ENCODE results near the gene ADAMTS17. TPM values are rescaled to one million over a fixed set of nuclear protein-coding genes. Genes with fewer than 3 reads are reported as not detected.
"Not testable (repeated sequence)": the region's sequence is repeated elsewhere in the genome, so short reads cannot be mapped to it uniquely, and the experiment has no call there.

ADAMTS17 gene
- total RNA-seq, 1 experiment from 2014 or later = 3.2 TPM

DNA sequence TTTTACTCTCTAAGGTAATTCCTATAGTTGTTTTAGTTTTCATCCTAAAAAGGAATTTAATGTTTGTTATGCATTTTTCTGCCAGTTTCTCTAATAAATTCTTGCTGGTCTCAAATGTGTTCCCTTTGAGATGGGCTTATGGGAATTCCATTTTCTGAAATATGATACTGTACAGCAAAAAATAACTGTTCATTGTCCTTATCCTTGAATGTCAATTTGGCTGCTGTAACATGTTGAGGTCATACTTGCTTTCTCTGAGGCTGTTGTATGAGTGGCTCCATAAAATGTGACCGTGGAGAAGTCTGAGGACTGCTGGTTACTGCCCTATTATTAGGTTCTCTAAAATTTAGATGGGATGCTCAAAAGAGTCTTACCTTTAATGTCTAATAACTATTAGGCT is 266.5 kb downstream of the ADAMTS17 start:
- no peaks in the 10 kb centered on the region for H3K36me3 ChIP-seq (ENCODE audit: low read depth)
- TF ChIP-seq EZH2 (IDR thresholded peaks at IDR 0.05; ENCODE audit: low read depth) = no peak
- no peak for TF ChIP-seq CTCF (conservative IDR thresholded peaks at IDR 0.05)
- peaks cover 15% of the 10 kb centered on the region for H3K4me1 ChIP-seq (replicated peaks; ENCODE audit: insufficient read depth)
- no TSS peak for BruUV-seq (replicated peaks)
- no peak for DNase-seq
- no peak overlapping the region for H3K4me2 ChIP-seq
- H3K4me3 ChIP-seq = no peak overlapping the region
- H4K20me1 ChIP-seq (ENCODE audit: insufficient read depth) = no peaks in the 10 kb centered on the region
- peaks cover 13% of the 10 kb centered on the region; the same call in 1 of the 2 replicates for H3F3A ChIP-seq (ENCODE audit: insufficient read depth, low read depth)
- H2AFZ ChIP-seq = no peak overlapping the region
- H3K27me3 ChIP-seq (ENCODE audit: insufficient read depth, low read depth) = no peaks in the 10 kb centered on the region
- H3K9me3 ChIP-seq (ENCODE audit: insufficient read depth, low read depth) = no peaks in the 10 kb centered on the region
- H3K27ac ChIP-seq = no peak overlapping the region
- H3K9me2 ChIP-seq (ENCODE audit: insufficient read depth) = no peaks in the 10 kb centered on the region; the same call in 1 of the 2 replicates
- CTCF ChIA-PET = no interaction called here
- H3K79me2 ChIP-seq (ENCODE audit: low read depth) = no peaks in the 10 kb centered on the region
- POLR2A ChIA-PET (ENCODE audit: unreplicated experiment) = no interaction called here
- intact Hi-C loops (cut with micrococcal nuclease; ENCODE audit: unreplicated experiment) = no loop called here

GRCh38 chr15:100073982-100074381 is 267.8 kb downstream of the ADAMTS17 start:
- CTCF ChIA-PET = interaction anchor here (0.7 kb wide), 1 partner anchor 39 kb away, joined by 3 read pairs; no protein-coding TSS in a partner anchor

GRCh38 chr15:100066521-100067280 is 275.1 kb downstream of the ADAMTS17 start:
- DNase-seq; BruUV-seq (replicated peaks); H3K27ac ChIP-seq; CTCF ChIA-PET; H3F3A ChIP-seq (ENCODE audit: insufficient read depth, low read depth); H3K4me1 ChIP-seq (replicated peaks; ENCODE audit: insufficient read depth); H3K9me2 ChIP-seq (ENCODE audit: insufficient read depth); H3K79me2 ChIP-seq (ENCODE audit: low read depth); H3K4me2 ChIP-seq; H3K9me3 ChIP-seq (ENCODE audit: insufficient read depth, low read depth); H3K4me3 ChIP-seq; H2AFZ ChIP-seq; H4K20me1 ChIP-seq (ENCODE audit: insufficient read depth); POLR2A ChIA-PET (ENCODE audit: unreplicated experiment); intact Hi-C loops (cut with micrococcal nuclease; ENCODE audit: unreplicated experiment); H3K27me3 ChIP-seq (ENCODE audit: insufficient read depth, low read depth); H3K36me3 ChIP-seq (ENCODE audit: low read depth): not testable (repeated sequence)

More at GRCh38 chr15:100073982-100074381, 267.8 kb downstream of the ADAMTS17 start:
- intact Hi-C loops (cut with micrococcal nuclease; ENCODE audit: unreplicated experiment) = no loop called here
- no peaks in the 10 kb centered on the region for H4K20me1 ChIP-seq (ENCODE audit: insufficient read depth)
- H3K79me2 ChIP-seq (ENCODE audit: low read depth) = no peaks in the 10 kb centered on the region
- no peaks in the 10 kb centered on the region for H3K27me3 ChIP-seq (ENCODE audit: insufficient read depth, low read depth)
- TF ChIP-seq EZH2 (IDR thresholded peaks at IDR 0.05; ENCODE audit: low read depth) (no peak), CTCF (conservative IDR thresholded peaks at IDR 0.05) (no peak)
- peaks cover 10% of the 10 kb centered on the region; the same call in 1 of the 2 replicates for H3F3A ChIP-seq (ENCODE audit: insufficient read depth, low read depth)
- POLR2A ChIA-PET (ENCODE audit: unreplicated experiment) = no interaction called here
- DNase-seq = no peak
- BruUV-seq (replicated peaks) = no TSS peak
- no peaks in the 10 kb centered on the region for H3K9me3 ChIP-seq (ENCODE audit: insufficient read depth, low read depth)
- no peak overlapping the region for H3K4me3 ChIP-seq
- H3K9me2 ChIP-seq (ENCODE audit: insufficient read depth) = no peaks in the 10 kb centered on the region; the same call in 1 of the 2 replicates
- no peak overlapping the region for H3K27ac ChIP-seq
- H3K4me1 ChIP-seq (replicated peaks; ENCODE audit: insufficient read depth) = peaks cover 12% of the 10 kb centered on the region
- H3K4me2 ChIP-seq = no peak overlapping the region
- no peak overlapping the region for H2AFZ ChIP-seq
- no peaks in the 10 kb centered on the region for H3K36me3 ChIP-seq (ENCODE audit: low read depth)
